IMR-90 (cell line): ENCODE results near the gene ARHGAP8. TPM values are rescaled to one million over a fixed set of nuclear protein-coding genes. Genes with fewer than 3 reads are reported as not detected.

ENCODE experiments used
- ATAC-seq: fragments of 200-7000 bp; cut with Tn5 transposase; 2 replicates; pipeline ENCODE4 v1.9.1; 2020; ENCODE audit warnings: low read depth, mild to moderate bottlenecking, moderate library complexity
- BruUV-seq: library from RNA; stranded (reverse); fragments of 400-500 nt; replicated peaks from 2 replicates; lab custom pipeline; 2021; lab: Mats Ljungman, UMichigan
- CTCF ChIA-PET: fragments of 300-600 bp; formaldehyde crosslinking; extraction: SDS; loops from one replicate; lab custom pipeline; 2021; ENCODE audit warnings: antibody characterized with exemption; lab: Yijun Ruan, JAX
- POLR2A ChIA-PET: fragments of 300-600 bp; sonication (Branson Sonifier 250); formaldehyde crosslinking; loops from one replicate; lab custom pipeline; 2022; ENCODE audit warnings: antibody characterized with exemption; ENCODE audit not compliant: unreplicated experiment; lab: Charles Lee
- DNase-seq: peaks from one replicate; pipeline ENCODE4 v3.0.0; 2013
- H2AFZ ChIP-seq: replicated peaks from 2 replicates; pipeline ENCODE3; 2013; ENCODE audit warnings: low read length, mild to moderate bottlenecking; ENCODE audit not compliant: poor library complexity
- H2AK5ac ChIP-seq: 2 replicates; pipeline ENCODE4 v1.6.1; 2013; ENCODE audit warnings: low read depth, low read length, inconsistent platforms
- H2AK9ac ChIP-seq: replicated peaks from 2 replicates; pipeline ENCODE3; 2013; ENCODE audit warnings: mild to moderate bottlenecking, low read depth, low read length, moderate library complexity; ENCODE audit not compliant: poor library complexity
- H2BK120ac ChIP-seq: 2 replicates; pipeline ENCODE4 v1.6.1; 2013; ENCODE audit warnings: low read depth, low read length, inconsistent platforms
- H2BK15ac ChIP-seq: 3 replicates; pipeline ENCODE4 v1.6.1; 2013; ENCODE audit warnings: low read depth, low read length, inconsistent platforms
- H2BK20ac ChIP-seq: 2 replicates; pipeline ENCODE4 v1.6.1; 2013; ENCODE audit warnings: low read depth, mild to moderate bottlenecking, inconsistent platforms, low read length, moderate library complexity
- H2BK5ac ChIP-seq: 2 replicates; pipeline ENCODE4 v1.6.1; 2013; ENCODE audit warnings: mild to moderate bottlenecking, low read depth, low read length, inconsistent platforms; ENCODE audit not compliant: poor library complexity, severe bottlenecking
- H3K14ac ChIP-seq: replicated peaks from 2 replicates; pipeline ENCODE4 v1.6.1; 2013; ENCODE audit warnings: low read depth, low read length, inconsistent platforms
- H3K18ac ChIP-seq: 2 replicates; pipeline ENCODE4 v1.6.1; 2013; ENCODE audit warnings: low read depth, low read length, control low read depth
- H3K23ac ChIP-seq: 2 replicates; pipeline ENCODE4 v1.6.1; 2013; ENCODE audit warnings: low read depth, low read length, inconsistent platforms
- H3K27ac ChIP-seq: 2 replicates; pipeline ENCODE4 v1.5.1; 2013; ENCODE audit warnings: mild to moderate bottlenecking, control low read depth, low read length; ENCODE audit not compliant: insufficient read depth
- H3K27me3 ChIP-seq: 2 replicates; pipeline ENCODE4 v1.6.1; 2013; ENCODE audit warnings: low read length; ENCODE audit not compliant: control insufficient read depth, insufficient read depth
- H3K36me3 ChIP-seq: 2 replicates; pipeline ENCODE4 v1.6.1; 2013; ENCODE audit warnings: low read length, mixed read lengths; ENCODE audit not compliant: control insufficient read depth, insufficient read depth
- H3K4ac ChIP-seq: 2 replicates; pipeline ENCODE4 v1.6.1; 2013; ENCODE audit warnings: low read depth, low read length, inconsistent platforms
- H3K4me1 ChIP-seq: 2 replicates; pipeline ENCODE4 v1.6.1; 2013; ENCODE audit warnings: low read length, mixed read lengths; ENCODE audit not compliant: control insufficient read depth, insufficient read depth
- H3K4me2 ChIP-seq: 2 replicates; pipeline ENCODE4 v1.6.1; 2013; ENCODE audit warnings: low read depth, mild to moderate bottlenecking, control low read depth, low read length, moderate library complexity
- H3K4me3 ChIP-seq: 2 replicates; pipeline ENCODE4 v1.5.1; 2013; ENCODE audit warnings: low read depth, mild to moderate bottlenecking, control low read depth, low read length, moderate library complexity; ENCODE audit not compliant: insufficient read depth
- H3K56ac ChIP-seq: 2 replicates; pipeline ENCODE4 v1.6.1; 2013; ENCODE audit warnings: low read length, inconsistent platforms; ENCODE audit not compliant: insufficient read depth; ENCODE audit errors: extremely low read depth
- H3K79me1 ChIP-seq, 2 experiments: 2 replicates each; pipeline ENCODE4 v1.6.1; 2013; ENCODE audit warnings: low read length in 2 of 2, inconsistent platforms in 1 of 2, low read depth in 1 of 2
- H3K9ac ChIP-seq: 2 replicates; pipeline ENCODE4 v1.6.1; 2013; ENCODE audit warnings: low read depth, low read length, control low read depth
- H3K9me1 ChIP-seq: 2 replicates; pipeline ENCODE4 v1.6.1; 2013; ENCODE audit warnings: low read length, inconsistent platforms; ENCODE audit not compliant: insufficient read depth
- H3K9me3 ChIP-seq: 2 replicates; pipeline ENCODE4 v1.6.1; 2013; ENCODE audit warnings: low read length; ENCODE audit not compliant: control insufficient read depth, insufficient read depth
- H4K20me1 ChIP-seq: 2 replicates; pipeline ENCODE4 v1.6.1; 2013; ENCODE audit warnings: low read length, inconsistent platforms; ENCODE audit not compliant: insufficient read depth
- H4K5ac ChIP-seq: 2 replicates; pipeline ENCODE4 v1.6.1; 2013; ENCODE audit warnings: mild to moderate bottlenecking, low read depth, low read length, control low read depth
- H4K8ac ChIP-seq, 2 experiments: 2 replicates each; pipeline ENCODE4 v1.6.1; 2013; ENCODE audit warnings: low read depth in 2 of 2, low read length in 2 of 2, control low read depth in 1 of 2, inconsistent platforms in 1 of 2
- H4K91ac ChIP-seq: 2 replicates; pipeline ENCODE4 v1.6.1; 2013; ENCODE audit warnings: low read depth, low read length, inconsistent platforms; ENCODE audit not compliant: insufficient read depth
- BHLHE40 ChIP-seq: fragments of 150-350 bp; IDR thresholded peaks from 2 replicates; pipeline ENCODE4 v1.6.1; 2016; ENCODE audit warnings: mild to moderate bottlenecking, low read depth, low read length
- CEBPB ChIP-seq: IDR thresholded peaks from 2 replicates; pipeline ENCODE4 v1.6.1; 2012; ENCODE audit warnings: low read depth, low read length, improper control_type of control experiment
- CHD1 ChIP-seq: IDR thresholded peaks from 2 replicates; pipeline ENCODE4 v1.6.1; 2012; ENCODE audit warnings: low read depth, low read length, improper control_type of control experiment
- CTCF ChIP-seq: conservative IDR thresholded peaks from 2 replicates; pipeline ENCODE4 v1.5.1; 2012; ENCODE audit warnings: mild to moderate bottlenecking, low read depth, low read length, improper control_type of control experiment
- FOS ChIP-seq: fragments of 150-350 bp; IDR thresholded peaks from 2 replicates; pipeline ENCODE4 v1.6.1; 2016; ENCODE audit warnings: low read depth, low read length
- MAFK ChIP-seq: IDR thresholded peaks from 2 replicates; pipeline ENCODE4 v1.6.1; 2012; ENCODE audit warnings: low read depth, low read length, improper control_type of control experiment
- MAZ ChIP-seq: IDR thresholded peaks from 2 replicates; pipeline ENCODE4 v1.6.1; 2012; ENCODE audit warnings: low read depth, mild to moderate bottlenecking, low read length, improper control_type of control experiment, moderate library complexity, borderline replicate concordance
- MXI1 ChIP-seq: IDR thresholded peaks from 2 replicates; pipeline ENCODE4 v1.6.1; 2012; ENCODE audit warnings: low read depth, mild to moderate bottlenecking, low read length, moderate library complexity, borderline replicate concordance
- NFE2L2 ChIP-seq: fragments of 150-350 bp; IDR thresholded peaks from 2 replicates; pipeline ENCODE4 v1.6.1; 2016; ENCODE audit warnings: low read depth, mild to moderate bottlenecking, low read length
- POLR2A ChIP-seq: IDR thresholded peaks from 2 replicates; pipeline ENCODE4 v1.6.1; 2012; ENCODE audit warnings: mild to moderate bottlenecking, low read depth, low read length
- RAD21 ChIP-seq: IDR thresholded peaks from 2 replicates; pipeline ENCODE4 v1.6.1; 2012; ENCODE audit warnings: low read length, improper control_type of control experiment
- RCOR1 ChIP-seq: IDR thresholded peaks from 2 replicates; pipeline ENCODE4 v1.6.1; 2012; ENCODE audit warnings: mild to moderate bottlenecking, low read length, improper control_type of control experiment; ENCODE audit not compliant: insufficient replicate concordance
- RFX5 ChIP-seq: IDR thresholded peaks from 2 replicates; pipeline ENCODE4 v1.8.0; 2012; ENCODE audit warnings: low read depth, mild to moderate bottlenecking, low read length, moderate library complexity
- SMC3 ChIP-seq: fragments of 150-350 bp; IDR thresholded peaks from 2 replicates; pipeline ENCODE4 v1.6.1; 2016; ENCODE audit warnings: low read depth, mild to moderate bottlenecking, antibody characterized with exemption, low read length, moderate library complexity
- WGBS, 2 experiments: methylation state at CpG; one replicate each; pipeline versions ENCODE4 v1.1.5 to v1.1.7; 2013; ENCODE audit warnings: missing lambda C conversion rate in 2 of 2; ENCODE audit not compliant: insufficient read length in 1 of 2; ENCODE audit errors: extremely low coverage in 2 of 2; 5-methylcytosine and 5-hydroxymethylcytosine counted together
- dilution Hi-C: fragments of 300-500 bp; cut with HindIII; formaldehyde crosslinking; loops from one replicate; pipeline ENCODE4 v1.14.3; 2018; ENCODE audit warnings: low sequenced_read_pairs; ENCODE audit not compliant: unreplicated experiment
- in situ Hi-C: fragments of 300-500 bp; cut with MboI; formaldehyde crosslinking; loops from 3 replicates; pipeline ENCODE4 v1.14.3; 2019; ENCODE audit warnings: low sequenced_read_pairs, inconsistent platforms, mixed read lengths
- intact Hi-C: fragments of 100-400 bp; cut with micrococcal nuclease; formaldehyde crosslinking; loops from 2 replicates; pipeline ENCODE4 v1.10.0; 2022
- polyA plus RNA-seq, 3 experiments: library from polyadenylated mRNA; depleted of rRNA; stranded (reverse); fragments of >200 nt; gene quantifications; 2 replicates each; pipeline ENCODE4 v1.2.3, GENCODE V29; 2012; ENCODE audit warnings: low replicate concordance in 1 of 3
- total RNA-seq: library from RNA; depleted of rRNA; stranded (reverse); fragments of >200 nt; gene quantifications from 2 replicates; pipeline ENCODE4 v1.2.3, GENCODE V29; 2012
- TF ChIP-seq, protein P1 (sequence below): fragments of 150-350 bp; IDR thresholded peaks from 2 replicates; pipeline ENCODE4 v1.6.1; 2017; ENCODE audit warnings: mild to moderate bottlenecking, antibody characterized with exemption, low read length, low read depth
- TF ChIP-seq, protein P2 (sequence below): fragments of 150-350 bp; IDR thresholded peaks from 2 replicates; pipeline ENCODE4 v1.6.1; 2016; ENCODE audit warnings: low read depth, mild to moderate bottlenecking, low read length, moderate library complexity, borderline replicate concordance

ARHGAP8 gene
- total and polyA plus RNA-seq, 2 of the 4 experiments (the other 2 are of a cell fraction), result 0.18 to 0.21 TPM

DNA sequence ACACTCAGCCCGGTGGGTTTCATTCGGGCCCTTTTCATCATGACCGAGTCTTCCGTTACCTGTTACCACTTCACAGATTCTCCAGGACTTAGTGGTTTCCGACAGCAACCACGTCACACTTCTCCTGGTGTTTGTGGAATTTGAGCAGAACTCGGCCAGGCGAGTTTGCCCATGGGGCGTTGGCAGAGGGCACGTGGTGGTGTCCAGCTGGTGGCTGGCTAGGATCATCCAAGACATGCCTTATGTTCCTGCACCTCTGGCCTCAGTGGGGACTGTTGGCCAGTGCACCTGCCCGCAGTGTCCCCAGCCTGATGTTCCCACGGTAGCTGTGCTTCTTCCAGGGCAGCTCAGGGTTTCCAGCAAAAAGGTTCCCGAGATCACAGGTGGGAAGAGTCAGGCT, 87.3 kb downstream of the ARHGAP8 start:
- ChIA-PET POLR2A (no interaction called here), CTCF (no interaction called here)
- in situ Hi-C loops, result no loop called here
- Histone ChIP-seq H3K27me3 (peaks cover 17% of the 10 kb centered on the region), H2BK120ac (no peak overlapping the region), H3K9ac (no peak overlapping the region), H3K79me1 (no peaks in the 10 kb centered on the region), H3K18ac (no peak overlapping the region), H3K56ac (no peak overlapping the region), H4K91ac (no peak overlapping the region), H3K4me1 (no peaks in the 10 kb centered on the region), H3K36me3 (no peaks in the 10 kb centered on the region), H3K23ac (no peak overlapping the region), H2BK5ac (no peak overlapping the region), H3K4me2 (no peak overlapping the region), H3K4ac (no peak overlapping the region), H2BK20ac (no peak overlapping the region), H2BK15ac (no peak overlapping the region), H4K20me1 (no peaks in the 10 kb centered on the region), H2AK9ac (no peak overlapping the region), H3K14ac (no peak overlapping the region), H3K9me3 (peaks cover 8% of the 10 kb centered on the region; the same call in 1 of the 2 replicates), H4K8ac (no peak overlapping the region), H4K5ac (no peak overlapping the region), H3K4me3 (no peak overlapping the region), H2AFZ (no peak overlapping the region), H3K27ac (no peak overlapping the region), H3K9me1 (no peaks in the 10 kb centered on the region), H2AK5ac (no peak overlapping the region)
- no TSS peak for BruUV-seq
- TF ChIP-seq RAD21 (no peak), BHLHE40 (no peak), MAFK (no peak), CHD1 (no peak), CTCF (no peak), FOS (no peak), MXI1 (no peak), POLR2A (no peak), RFX5 (no peak), CEBPB (no peak), SMC3 (no peak), NFE2L2 (no peak), MAZ (no peak), RCOR1 (no peak)
- TF ChIP-seq, protein P1, sequence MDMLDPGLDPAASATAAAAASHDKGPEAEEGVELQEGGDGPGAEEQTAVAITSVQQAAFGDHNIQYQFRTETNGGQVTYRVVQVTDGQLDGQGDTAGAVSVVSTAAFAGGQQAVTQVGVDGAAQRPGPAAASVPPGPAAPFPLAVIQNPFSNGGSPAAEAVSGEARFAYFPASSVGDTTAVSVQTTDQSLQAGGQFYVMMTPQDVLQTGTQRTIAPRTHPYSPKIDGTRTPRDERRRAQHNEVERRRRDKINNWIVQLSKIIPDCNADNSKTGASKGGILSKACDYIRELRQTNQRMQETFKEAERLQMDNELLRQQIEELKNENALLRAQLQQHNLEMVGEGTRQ, result no peak
- TF ChIP-seq, protein P2, sequence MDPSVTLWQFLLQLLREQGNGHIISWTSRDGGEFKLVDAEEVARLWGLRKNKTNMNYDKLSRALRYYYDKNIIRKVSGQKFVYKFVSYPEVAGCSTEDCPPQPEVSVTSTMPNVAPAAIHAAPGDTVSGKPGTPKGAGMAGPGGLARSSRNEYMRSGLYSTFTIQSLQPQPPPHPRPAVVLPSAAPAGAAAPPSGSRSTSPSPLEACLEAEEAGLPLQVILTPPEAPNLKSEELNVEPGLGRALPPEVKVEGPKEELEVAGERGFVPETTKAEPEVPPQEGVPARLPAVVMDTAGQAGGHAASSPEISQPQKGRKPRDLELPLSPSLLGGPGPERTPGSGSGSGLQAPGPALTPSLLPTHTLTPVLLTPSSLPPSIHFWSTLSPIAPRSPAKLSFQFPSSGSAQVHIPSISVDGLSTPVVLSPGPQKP, result no peak
- 73% methylated on average over 6 of the region's 13 CpGs; no CpG with 5 or more reads in 1 of the 2 experiments for WGBS, 2 experiments
- ATAC-seq, result no peak
- dilution Hi-C loops, result no loop called here
- intact Hi-C loops, result no loop called here
- no peak for DNase-seq
